ENCODE data around the gene TANK. TPM values are rescaled to one million over a fixed set of nuclear protein-coding genes. Genes with fewer than 3 reads are reported as not detected.

The TANK gene
- total RNA-seq = 77.9 and 115 TPM in 2 replicates

GRCh38 chr2:161160226-161161073 is at the start of gene TANK:
Gene TANK, plus strand, starts transcription at chr2:161160428. Its CDS starts 19,235 bp downstream, at chr2:161179663.

Other genes with a start within 250 kb of the TANK start
- 116 and 126 TPM in 2 replicates for gene PSMD14, start 148.0 kb downstream of the TANK start, total RNA-seq